Measurements from ENCODE around the gene IGSF21.
A peak's percentile ranks its signal among the peaks of the same experiment; 100 is the strongest.

Gene IGSF21

DNA sequence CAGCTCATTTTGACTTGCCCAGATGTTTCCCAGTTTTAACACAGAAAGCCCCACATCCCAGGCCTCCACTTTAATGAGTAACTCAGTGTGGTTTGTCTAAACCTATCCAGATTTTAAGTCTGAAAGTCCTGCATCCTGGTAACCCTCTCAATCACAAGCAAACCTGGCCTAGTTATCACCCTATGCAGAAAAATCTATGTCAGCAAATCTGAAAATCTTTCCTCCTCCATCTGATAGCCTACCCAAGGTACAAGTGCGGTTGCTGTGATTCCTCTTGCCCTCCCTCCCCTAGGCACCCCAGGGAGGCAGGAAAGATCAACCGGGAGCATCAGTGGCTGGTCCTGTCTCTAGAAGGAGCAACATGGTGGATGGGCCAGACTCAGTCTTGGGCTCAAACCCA, 163.7 kb downstream of the IGSF21 start:
- H3K56ac ChIP-seq (ENCODE audit: low read length) = no peak overlapping the region
- H3K4me3 ChIP-seq (ENCODE audit: low read length) = no peak overlapping the region
- no peaks in the 10 kb centered on the region for H3K4me1 ChIP-seq (ENCODE audit: control insufficient read depth, low read depth, low read length)
- H2AK5ac ChIP-seq (ENCODE audit: low read length) = no peak overlapping the region
- no peak overlapping the region for H2BK5ac ChIP-seq (ENCODE audit: low read length)
- H3K4me2 ChIP-seq (ENCODE audit: low read length) = no peak overlapping the region
- H3K9ac ChIP-seq (ENCODE audit: low read length) = no peak overlapping the region
- no peaks in the 10 kb centered on the region for H3K36me3 ChIP-seq (ENCODE audit: control insufficient read depth, insufficient read depth, low read length)
- H3K18ac ChIP-seq (ENCODE audit: low read length) = no peak overlapping the region
- no peaks in the 10 kb centered on the region for H3K79me1 ChIP-seq (ENCODE audit: low read length)
- no peak overlapping the region for H3K23ac ChIP-seq (ENCODE audit: low read length)
- no peak overlapping the region for H3K4ac ChIP-seq (ENCODE audit: low read depth, low read length)
- no peak overlapping the region for H2BK15ac ChIP-seq (replicated peaks; ENCODE audit: low read depth)
- H3K79me2 ChIP-seq (ENCODE audit: control insufficient read depth, insufficient read depth, low read length) = no peaks in the 10 kb centered on the region
- no peak overlapping the region for H3K27ac ChIP-seq (ENCODE audit: low read depth, low read length)
- H2BK120ac ChIP-seq (ENCODE audit: low read depth, low read length) = no peak overlapping the region
- DNase-seq = no peak
- H4K5ac ChIP-seq (ENCODE audit: low read length) = no peak overlapping the region
- H4K8ac ChIP-seq (ENCODE audit: low read depth, low read length) = no peak overlapping the region
- WGBS (ENCODE audit: extremely low coverage, insufficient coverage, low lambda C conversion rate) = no CpG with 5 or more reads among the region's 2 CpGs
- no peaks in the 10 kb centered on the region for H3K27me3 ChIP-seq (ENCODE audit: insufficient read depth, low read length, poor library complexity)

DNA sequence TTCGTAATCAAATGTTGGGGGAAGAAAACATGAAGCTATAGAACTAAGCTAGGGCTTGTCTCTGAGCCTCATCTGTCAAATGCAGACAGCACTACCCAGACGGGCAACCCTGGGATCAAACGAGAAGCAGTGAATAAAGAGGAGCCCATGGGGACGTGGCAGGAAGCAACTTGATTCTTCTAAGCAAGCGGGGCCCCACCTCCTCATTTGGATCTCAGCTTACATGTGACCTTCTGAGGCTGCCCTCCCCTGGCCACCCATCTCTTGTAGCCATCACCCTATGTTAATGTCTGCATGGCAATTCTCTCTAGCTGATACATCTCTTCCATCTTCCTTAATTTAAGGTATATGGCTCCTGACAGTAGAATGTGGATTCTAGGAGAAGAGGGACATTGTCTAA, 171.3 kb downstream of the IGSF21 start:
- Histone ChIP-seq H3K27ac (ENCODE audit: low read depth, low read length) (no peak overlapping the region), H3K23ac (ENCODE audit: low read length) (no peak overlapping the region), H4K8ac (ENCODE audit: low read depth, low read length) (no peak overlapping the region), H2AK5ac (ENCODE audit: low read length) (no peak overlapping the region), H4K5ac (ENCODE audit: low read length) (no peak overlapping the region), H2BK15ac (replicated peaks; ENCODE audit: low read depth) (no peak overlapping the region), H3K36me3 (ENCODE audit: control insufficient read depth, insufficient read depth, low read length) (no peaks in the 10 kb centered on the region), H3K4me3 (ENCODE audit: low read length) (no peak overlapping the region), H3K4me1 (ENCODE audit: control insufficient read depth, low read depth, low read length) (no peaks in the 10 kb centered on the region), H3K4ac (ENCODE audit: low read depth, low read length) (no peak overlapping the region), H2BK5ac (ENCODE audit: low read length) (no peak overlapping the region), H3K79me1 (ENCODE audit: low read length) (no peaks in the 10 kb centered on the region), H3K79me2 (ENCODE audit: control insufficient read depth, insufficient read depth, low read length) (no peaks in the 10 kb centered on the region), H3K18ac (ENCODE audit: low read length) (no peak overlapping the region), H3K4me2 (ENCODE audit: low read length) (no peak overlapping the region), H2BK120ac (ENCODE audit: low read depth, low read length) (no peak overlapping the region), H3K27me3 (ENCODE audit: insufficient read depth, low read length, poor library complexity) (no peaks in the 10 kb centered on the region), H3K9ac (ENCODE audit: low read length) (no peak overlapping the region), H3K56ac (ENCODE audit: low read length) (no peak overlapping the region)
- DNase-seq = peak; percentile 54
- no CpG with 5 or more reads among the region's 5 CpGs for WGBS (ENCODE audit: extremely low coverage, insufficient coverage, low lambda C conversion rate)

DNA sequence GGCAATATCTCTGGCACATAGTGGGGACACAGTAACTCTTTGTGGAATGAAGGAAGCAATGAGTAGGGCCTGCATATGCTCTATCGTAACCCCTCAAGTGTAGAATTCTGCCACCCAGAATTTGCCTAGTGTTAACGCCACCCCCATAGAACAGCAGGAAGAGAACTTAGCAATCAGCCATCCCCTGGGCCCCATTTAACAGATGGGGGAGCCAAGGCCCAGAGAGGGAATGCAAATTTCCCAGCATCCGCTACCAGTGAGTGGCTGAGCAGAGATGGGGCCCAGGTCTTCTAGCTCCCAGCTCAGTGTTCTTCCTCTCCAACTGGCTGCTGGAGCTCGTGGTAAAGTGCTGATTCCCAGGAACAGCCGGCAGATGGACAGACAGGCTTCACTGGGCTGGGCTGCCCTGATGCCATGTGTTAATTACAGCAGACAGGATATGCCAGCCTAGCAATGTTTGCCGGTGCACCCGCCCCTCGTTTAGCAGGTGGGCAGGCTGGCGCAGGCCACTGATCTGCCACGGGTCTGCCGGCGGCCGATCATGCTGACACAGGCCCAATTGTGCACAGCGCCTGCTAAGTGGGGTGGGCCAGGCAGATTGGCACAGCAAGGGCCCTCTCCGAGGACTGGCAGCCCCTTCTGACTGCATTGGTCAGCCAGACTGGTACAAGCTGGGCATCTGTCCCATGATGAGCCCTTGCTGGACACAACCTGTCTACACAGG, 171.9 kb downstream of the IGSF21 start:
- no peaks in the 10 kb centered on the region for H3K79me2 ChIP-seq (ENCODE audit: control insufficient read depth, insufficient read depth, low read length)
- no peak overlapping the region for H3K27ac ChIP-seq (ENCODE audit: low read depth, low read length)
- H3K36me3 ChIP-seq (ENCODE audit: control insufficient read depth, insufficient read depth, low read length) = no peaks in the 10 kb centered on the region
- no CpG with 5 or more reads among the region's 15 CpGs for WGBS (ENCODE audit: extremely low coverage, insufficient coverage, low lambda C conversion rate)
- no peaks in the 10 kb centered on the region for H3K4me1 ChIP-seq (ENCODE audit: control insufficient read depth, low read depth, low read length)
- H3K9ac ChIP-seq (ENCODE audit: low read length) = no peak overlapping the region
- no peak overlapping the region for H2AK5ac ChIP-seq (ENCODE audit: low read length)
- no peak overlapping the region for H3K18ac ChIP-seq (ENCODE audit: low read length)
- H2BK15ac ChIP-seq (replicated peaks; ENCODE audit: low read depth) = no peak overlapping the region
- no peak overlapping the region for H3K4ac ChIP-seq (ENCODE audit: low read depth, low read length)
- no peak overlapping the region for H4K5ac ChIP-seq (ENCODE audit: low read length)
- H3K79me1 ChIP-seq (ENCODE audit: low read length) = no peaks in the 10 kb centered on the region
- no peak overlapping the region for H3K4me3 ChIP-seq (ENCODE audit: low read length)
- no peaks in the 10 kb centered on the region for H3K27me3 ChIP-seq (ENCODE audit: insufficient read depth, low read length, poor library complexity)
- no peak overlapping the region for H3K23ac ChIP-seq (ENCODE audit: low read length)
- H2BK5ac ChIP-seq (ENCODE audit: low read length) = no peak overlapping the region
- H2BK120ac ChIP-seq (ENCODE audit: low read depth, low read length) = no peak overlapping the region
- no peak overlapping the region for H3K4me2 ChIP-seq (ENCODE audit: low read length)
- H4K8ac ChIP-seq (ENCODE audit: low read depth, low read length) = no peak overlapping the region
- DNase-seq = no peak
- no peak overlapping the region for H3K56ac ChIP-seq (ENCODE audit: low read length)

DNA sequence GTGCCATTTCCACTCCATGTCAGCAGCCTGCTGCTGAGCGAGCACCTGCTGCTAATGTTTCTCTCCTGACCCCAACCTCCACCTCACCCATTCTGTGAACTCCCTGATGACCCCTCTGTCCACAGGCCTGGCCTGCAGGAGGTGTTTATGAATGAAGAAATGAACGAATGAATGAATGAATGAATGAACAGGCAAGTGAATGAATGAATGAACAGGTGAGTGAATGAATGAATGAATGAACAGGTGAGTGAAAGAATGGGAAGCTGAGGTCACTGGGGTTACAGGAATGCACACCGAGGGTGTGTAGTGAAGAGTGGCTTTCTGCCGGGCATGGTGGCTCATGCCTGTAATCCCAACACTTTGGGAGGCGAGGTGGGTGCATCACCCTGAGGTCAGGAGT, 173.4 kb downstream of the IGSF21 start:
- H2BK120ac ChIP-seq (ENCODE audit: low read depth, low read length) = no peak overlapping the region
- no peak overlapping the region for H2AK5ac ChIP-seq (ENCODE audit: low read length)
- H3K4me1 ChIP-seq (ENCODE audit: control insufficient read depth, low read depth, low read length) = no peaks in the 10 kb centered on the region
- H3K4ac ChIP-seq (ENCODE audit: low read depth, low read length) = no peak overlapping the region
- no peak overlapping the region for H4K5ac ChIP-seq (ENCODE audit: low read length)
- no peaks in the 10 kb centered on the region for H3K79me1 ChIP-seq (ENCODE audit: low read length)
- H4K8ac ChIP-seq (ENCODE audit: low read depth, low read length) = no peak overlapping the region
- no peak overlapping the region for H3K4me2 ChIP-seq (ENCODE audit: low read length)
- no peak overlapping the region for H2BK15ac ChIP-seq (replicated peaks; ENCODE audit: low read depth)
- no peaks in the 10 kb centered on the region for H3K36me3 ChIP-seq (ENCODE audit: control insufficient read depth, insufficient read depth, low read length)
- H3K27ac ChIP-seq (ENCODE audit: low read depth, low read length) = no peak overlapping the region
- H3K27me3 ChIP-seq (ENCODE audit: insufficient read depth, low read length, poor library complexity) = no peaks in the 10 kb centered on the region
- H3K79me2 ChIP-seq (ENCODE audit: control insufficient read depth, insufficient read depth, low read length) = no peaks in the 10 kb centered on the region
- H2BK5ac ChIP-seq (ENCODE audit: low read length) = no peak overlapping the region
- no peak overlapping the region for H3K23ac ChIP-seq (ENCODE audit: low read length)
- H3K56ac ChIP-seq (ENCODE audit: low read length) = no peak overlapping the region
- WGBS (ENCODE audit: extremely low coverage, insufficient coverage, low lambda C conversion rate) = no CpG with 5 or more reads among the region's 5 CpGs
- DNase-seq = no peak
- no peak overlapping the region for H3K18ac ChIP-seq (ENCODE audit: low read length)
- H3K4me3 ChIP-seq (ENCODE audit: low read length) = no peak overlapping the region
- H3K9ac ChIP-seq (ENCODE audit: low read length) = no peak overlapping the region

DNA sequence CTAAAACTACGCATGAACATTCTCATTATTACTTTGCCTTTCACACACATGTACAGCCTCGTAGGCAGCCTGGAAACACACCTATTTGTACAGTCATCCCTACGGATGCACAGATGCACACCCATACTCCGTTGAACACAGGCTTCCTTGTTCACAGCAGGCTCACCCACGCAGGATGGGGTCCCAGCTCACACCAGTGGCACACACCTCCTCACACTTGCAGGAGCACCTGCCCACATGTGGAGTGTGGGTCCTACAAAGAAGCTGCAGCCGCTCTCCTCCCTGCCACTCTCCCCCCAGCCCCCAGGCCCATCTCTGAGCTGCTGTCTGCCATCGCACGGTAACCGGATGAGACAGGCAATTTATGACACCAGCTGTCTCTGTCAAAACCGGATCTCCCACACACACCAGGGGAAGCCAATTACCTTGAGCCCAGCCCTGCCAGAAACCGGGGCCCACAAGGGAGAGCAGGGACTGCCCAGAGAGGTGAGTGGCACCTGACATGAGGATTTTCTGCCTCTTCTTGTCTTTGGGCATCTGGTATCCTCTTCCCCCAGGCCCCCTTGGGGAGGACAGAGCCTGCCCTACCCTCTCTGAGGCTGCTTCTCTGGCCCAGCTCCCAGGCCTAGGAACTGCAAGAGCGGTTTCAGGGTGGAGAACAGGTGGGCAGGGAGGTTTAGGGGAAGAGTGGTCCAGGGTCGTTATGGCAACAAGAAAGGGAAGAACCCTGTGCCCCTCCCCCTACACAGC, 175.4 kb downstream of the IGSF21 start:
- Histone ChIP-seq H4K5ac (ENCODE audit: low read length) (no peak overlapping the region), H3K23ac (ENCODE audit: low read length) (no peak overlapping the region), H2BK5ac (ENCODE audit: low read length) (no peak overlapping the region), H3K4me2 (ENCODE audit: low read length) (no peak overlapping the region), H2BK120ac (ENCODE audit: low read depth, low read length) (no peak overlapping the region), H4K8ac (ENCODE audit: low read depth, low read length) (no peak overlapping the region), H3K4me3 (ENCODE audit: low read length) (no peak overlapping the region), H2AK5ac (ENCODE audit: low read length) (no peak overlapping the region), H3K18ac (ENCODE audit: low read length) (no peak overlapping the region), H3K27ac (ENCODE audit: low read depth, low read length) (no peak overlapping the region), H3K79me2 (ENCODE audit: control insufficient read depth, insufficient read depth, low read length) (no peaks in the 10 kb centered on the region), H3K36me3 (ENCODE audit: control insufficient read depth, insufficient read depth, low read length) (no peaks in the 10 kb centered on the region), H3K9ac (ENCODE audit: low read length) (no peak overlapping the region), H3K4ac (ENCODE audit: low read depth, low read length) (no peak overlapping the region), H3K56ac (ENCODE audit: low read length) (no peak overlapping the region), H3K4me1 (ENCODE audit: control insufficient read depth, low read depth, low read length) (no peaks in the 10 kb centered on the region), H3K79me1 (ENCODE audit: low read length) (no peaks in the 10 kb centered on the region), H2BK15ac (replicated peaks; ENCODE audit: low read depth) (no peak overlapping the region), H3K27me3 (ENCODE audit: insufficient read depth, low read length, poor library complexity) (no peaks in the 10 kb centered on the region)
- peak; percentile 70 for DNase-seq
- WGBS (ENCODE audit: extremely low coverage, insufficient coverage, low lambda C conversion rate) = no CpG with 5 or more reads among the region's 13 CpGs

Data from mesendoderm (in vitro differentiated cells).